Ishikawa (cell line): ENCODE data around the gene MCM9.

ENCODE experiments used
- CREB1 ChIP-seq: IDR thresholded peaks from 2 replicates; pipeline ENCODE4 v1.6.1; 2012; ENCODE audit warnings: low read depth
- EGR1 ChIP-seq: IDR thresholded peaks from 2 replicates; pipeline ENCODE4 v1.6.1; 2012
- EP300 ChIP-seq: IDR thresholded peaks from 2 replicates; pipeline ENCODE4 v1.6.1; 2012; ENCODE audit warnings: borderline replicate concordance
- FOXM1 ChIP-seq: IDR thresholded peaks from 2 replicates; pipeline ENCODE4 v1.6.1; 2012; ENCODE audit warnings: low read depth, borderline replicate concordance
- NFIC ChIP-seq: IDR thresholded peaks from 2 replicates; pipeline ENCODE4 v1.6.1; 2012
- TEAD4 ChIP-seq: IDR thresholded peaks from 2 replicates; pipeline ENCODE4 v1.6.1; 2012
- YY1 ChIP-seq: IDR thresholded peaks from 2 replicates; pipeline ENCODE4 v1.6.1; 2012; ENCODE audit warnings: low read depth
- ZBTB7A ChIP-seq: IDR thresholded peaks from 2 replicates; pipeline ENCODE4 v1.6.1; 2012; ENCODE audit warnings: low read depth
- TF ChIP-seq, protein P1 (sequence below): IDR thresholded peaks from 2 replicates; pipeline ENCODE4 v1.6.1; 2012
- TF ChIP-seq, protein P2 (sequence below): IDR thresholded peaks from 2 replicates; pipeline ENCODE4 v1.6.1; 2012; ENCODE audit warnings: low read depth, mild to moderate bottlenecking

DNA sequence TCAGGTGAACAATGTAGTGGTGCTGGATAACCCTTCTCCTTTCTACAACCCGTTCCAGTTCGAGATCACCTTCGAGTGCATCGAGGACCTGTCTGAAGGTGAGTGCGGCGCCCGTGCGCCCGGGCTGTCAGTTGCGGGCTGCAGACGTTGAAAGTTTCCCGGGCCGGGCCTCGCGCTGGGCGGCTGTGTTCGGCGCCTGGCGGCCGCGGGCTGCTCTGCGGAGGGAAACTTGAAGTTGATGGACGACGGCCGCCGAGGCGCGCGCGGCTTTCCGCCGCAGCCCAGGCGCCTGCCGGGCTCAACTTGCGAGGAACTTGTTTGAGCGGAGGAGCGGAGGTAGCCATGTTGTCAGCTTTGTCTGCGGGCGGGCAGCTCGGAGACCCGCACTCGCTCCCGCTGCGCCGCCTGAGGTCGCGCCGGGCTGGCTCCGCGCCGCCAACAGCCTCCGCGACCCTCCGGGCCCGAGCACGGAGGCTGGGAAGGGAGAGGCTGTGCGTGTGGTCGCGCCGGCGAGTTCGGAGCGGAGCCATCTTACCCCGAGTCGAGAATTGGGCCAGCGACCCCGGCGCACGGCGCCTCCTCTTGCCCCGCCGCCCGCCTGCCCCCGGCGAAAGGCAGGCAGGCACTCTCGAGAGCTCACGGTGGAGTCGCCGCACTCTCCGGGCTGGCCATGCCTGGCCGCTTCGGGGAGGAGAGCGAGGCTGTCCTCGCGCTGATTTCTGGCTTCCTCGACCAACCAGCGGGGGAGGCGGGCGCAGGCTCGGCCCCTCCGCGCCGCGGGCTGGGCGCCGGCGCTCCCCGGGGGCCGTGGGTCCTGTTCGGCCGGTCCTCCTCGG, 40.3 kb downstream of the MCM9 start:
- no peak for TF ChIP-seq NFIC
- TF ChIP-seq EP300 = no peak
- peak; percentile 63; the same call in 1 of the 2 replicates for TF ChIP-seq YY1
- TF ChIP-seq, protein P1, sequence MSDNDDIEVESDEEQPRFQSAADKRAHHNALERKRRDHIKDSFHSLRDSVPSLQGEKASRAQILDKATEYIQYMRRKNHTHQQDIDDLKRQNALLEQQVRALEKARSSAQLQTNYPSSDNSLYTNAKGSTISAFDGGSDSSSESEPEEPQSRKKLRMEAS = no peak; the same call in 1 of the 2 replicates
- TF ChIP-seq ZBTB7A = no peak
- no peak for TF ChIP-seq TEAD4
- no peak for TF ChIP-seq FOXM1
- no peak for TF ChIP-seq EGR1
- TF ChIP-seq, protein P2, sequence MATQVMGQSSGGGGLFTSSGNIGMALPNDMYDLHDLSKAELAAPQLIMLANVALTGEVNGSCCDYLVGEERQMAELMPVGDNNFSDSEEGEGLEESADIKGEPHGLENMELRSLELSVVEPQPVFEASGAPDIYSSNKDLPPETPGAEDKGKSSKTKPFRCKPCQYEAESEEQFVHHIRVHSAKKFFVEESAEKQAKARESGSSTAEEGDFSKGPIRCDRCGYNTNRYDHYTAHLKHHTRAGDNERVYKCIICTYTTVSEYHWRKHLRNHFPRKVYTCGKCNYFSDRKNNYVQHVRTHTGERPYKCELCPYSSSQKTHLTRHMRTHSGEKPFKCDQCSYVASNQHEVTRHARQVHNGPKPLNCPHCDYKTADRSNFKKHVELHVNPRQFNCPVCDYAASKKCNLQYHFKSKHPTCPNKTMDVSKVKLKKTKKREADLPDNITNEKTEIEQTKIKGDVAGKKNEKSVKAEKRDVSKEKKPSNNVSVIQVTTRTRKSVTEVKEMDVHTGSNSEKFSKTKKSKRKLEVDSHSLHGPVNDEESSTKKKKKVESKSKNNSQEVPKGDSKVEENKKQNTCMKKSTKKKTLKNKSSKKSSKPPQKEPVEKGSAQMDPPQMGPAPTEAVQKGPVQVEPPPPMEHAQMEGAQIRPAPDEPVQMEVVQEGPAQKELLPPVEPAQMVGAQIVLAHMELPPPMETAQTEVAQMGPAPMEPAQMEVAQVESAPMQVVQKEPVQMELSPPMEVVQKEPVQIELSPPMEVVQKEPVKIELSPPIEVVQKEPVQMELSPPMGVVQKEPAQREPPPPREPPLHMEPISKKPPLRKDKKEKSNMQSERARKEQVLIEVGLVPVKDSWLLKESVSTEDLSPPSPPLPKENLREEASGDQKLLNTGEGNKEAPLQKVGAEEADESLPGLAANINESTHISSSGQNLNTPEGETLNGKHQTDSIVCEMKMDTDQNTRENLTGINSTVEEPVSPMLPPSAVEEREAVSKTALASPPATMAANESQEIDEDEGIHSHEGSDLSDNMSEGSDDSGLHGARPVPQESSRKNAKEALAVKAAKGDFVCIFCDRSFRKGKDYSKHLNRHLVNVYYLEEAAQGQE = no peak
- no peak for TF ChIP-seq CREB1
